NCI-H446 treated with DMSO at 0.1 percent for 48 hours (cell line): ENCODE results near the gene GATA2.

Experiments used
- DNase-seq: peaks from one replicate; lab custom pipeline; 2025; lab: John Stamatoyannopoulos, UW

GATA2 gene

GRCh38 chr3:128501431-128501830 lies 8.4 kb upstream of the GATA2 start:
- DNase-seq, result no peak

DNA sequence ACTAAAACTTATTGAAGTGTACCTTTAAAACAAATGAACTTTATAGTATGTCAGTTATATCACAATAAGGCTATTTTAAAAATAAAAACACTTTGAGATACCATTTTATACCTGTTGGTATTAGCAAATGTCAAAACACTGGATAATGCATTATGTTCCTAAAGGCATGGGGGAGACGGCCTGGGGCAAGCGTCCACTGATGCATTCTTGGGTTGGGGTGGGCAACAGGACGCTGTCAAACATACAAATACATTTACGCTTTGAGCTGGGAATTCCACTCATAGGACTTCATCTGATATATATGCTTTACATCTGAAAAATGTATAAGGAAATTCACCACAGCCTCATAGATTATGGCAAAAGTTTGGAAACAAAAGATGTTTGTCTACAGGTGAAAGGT lies 7.6 kb upstream of the GATA2 start:
- DNase-seq, result no peak

DNA sequence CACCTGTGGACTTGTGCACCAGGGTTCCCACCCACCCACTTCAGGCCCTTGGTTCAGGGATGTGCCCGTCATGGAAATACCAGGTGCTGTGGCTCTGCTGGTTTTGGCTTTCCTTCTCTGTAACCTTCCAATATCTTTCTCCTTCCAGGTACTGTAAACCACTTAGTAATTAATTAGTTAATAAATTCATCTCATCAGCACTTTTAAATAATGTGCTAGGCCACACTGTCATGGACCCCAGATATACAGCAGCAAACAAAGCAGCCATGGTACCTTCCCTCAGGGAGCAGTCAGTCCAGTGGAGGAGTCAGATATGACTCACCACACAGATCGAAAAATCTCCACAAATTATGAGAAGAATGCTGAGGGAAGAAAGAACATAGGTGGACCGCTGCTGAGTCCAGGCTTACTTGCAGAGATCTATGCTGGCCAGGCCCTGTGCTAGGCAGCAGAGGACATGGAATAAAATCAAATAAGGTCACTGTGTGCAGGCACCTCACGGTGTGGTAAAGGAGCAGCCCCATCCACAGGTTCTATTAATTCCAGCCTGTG lies 6.8 kb upstream of the GATA2 start:
- no peak for DNase-seq

- no peak for DNase-seq
These were observed 6.0 kb upstream of the GATA2 start for GRCh38 chr3:128498901-128499530.

- DNase-seq, result no peak
These were observed 5.2 kb upstream of the GATA2 start for GRCh38 chr3:128498127-128498626.

DNA sequence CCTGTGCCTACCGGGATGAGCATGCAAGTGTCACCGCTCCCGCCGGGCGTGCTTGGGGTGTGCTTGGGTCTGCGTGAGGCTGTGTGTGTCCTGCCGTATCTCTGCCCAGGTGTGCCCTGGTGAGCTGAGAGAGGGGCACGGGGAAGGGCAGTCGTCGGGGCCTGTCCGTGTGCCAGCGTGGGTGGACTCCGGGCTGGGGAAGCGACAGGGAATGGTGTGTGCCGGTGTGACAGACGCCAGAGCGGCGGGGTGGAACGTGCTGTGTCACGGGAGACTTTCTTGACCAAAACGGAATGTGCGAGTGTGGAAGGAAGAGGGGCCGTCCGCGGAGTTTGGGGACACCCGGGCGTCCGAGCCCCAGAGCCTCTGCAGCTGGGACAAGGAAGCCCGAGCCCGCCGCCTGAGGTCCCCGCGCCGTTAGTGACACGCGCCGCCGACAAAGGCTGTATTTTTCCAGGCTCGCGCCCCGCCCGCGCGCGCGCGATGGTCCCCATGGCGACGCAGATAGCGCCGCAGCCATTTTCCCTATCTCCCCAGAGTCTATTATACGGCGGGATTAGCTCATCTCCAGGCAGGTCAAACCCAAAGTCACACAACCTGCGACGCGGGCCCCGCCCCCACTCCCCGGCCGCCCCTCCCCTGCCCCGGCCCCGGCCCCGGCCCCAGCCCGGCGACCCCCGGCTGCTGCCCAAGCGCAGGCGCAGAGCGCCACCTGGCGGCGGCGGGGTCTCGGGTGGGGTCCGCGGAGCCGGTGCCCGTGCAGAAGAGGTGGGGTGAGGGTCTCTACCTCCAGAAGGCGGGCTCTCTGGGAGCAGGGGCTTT lies 4.5 kb upstream of the GATA2 start:
- peak; percentile 16 for DNase-seq

GRCh38 chr3:128496602-128497304 lies 3.8 kb upstream of the GATA2 start:
- DNase-seq, result no peak

DNA sequence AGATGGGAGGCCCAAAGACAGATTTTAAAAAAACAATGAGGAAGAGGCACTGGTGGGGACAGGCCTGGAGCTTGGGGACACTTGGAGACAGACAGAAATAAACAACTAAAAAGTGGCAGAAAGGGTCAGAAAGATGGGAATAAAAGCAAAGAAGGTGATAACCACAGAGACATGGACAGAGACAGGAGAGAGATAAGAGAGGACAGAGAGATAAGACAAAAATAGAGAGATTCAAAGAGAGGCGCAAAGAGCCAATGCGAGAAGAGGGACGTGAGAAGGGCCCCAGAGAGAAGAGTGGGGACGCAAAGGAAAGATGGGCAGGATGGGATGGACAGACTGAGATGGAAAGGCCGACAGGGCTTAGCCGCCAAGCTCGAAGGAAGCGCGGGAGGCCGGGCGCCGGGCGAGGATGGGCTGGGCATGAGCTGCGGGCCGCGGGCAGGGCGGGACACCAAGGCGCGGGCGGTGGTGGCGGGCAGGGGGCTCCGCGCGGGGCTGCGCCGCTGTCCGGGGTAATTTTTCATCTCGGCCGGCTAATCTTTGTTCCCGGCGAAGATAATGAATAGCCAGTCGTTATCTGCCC lies 3.1 kb upstream of the GATA2 start:
- DNase-seq, result no peak

- no peak for DNase-seq
These were observed 2.5 kb upstream of the GATA2 start for GRCh38 chr3:128495435-128495970.

DNA sequence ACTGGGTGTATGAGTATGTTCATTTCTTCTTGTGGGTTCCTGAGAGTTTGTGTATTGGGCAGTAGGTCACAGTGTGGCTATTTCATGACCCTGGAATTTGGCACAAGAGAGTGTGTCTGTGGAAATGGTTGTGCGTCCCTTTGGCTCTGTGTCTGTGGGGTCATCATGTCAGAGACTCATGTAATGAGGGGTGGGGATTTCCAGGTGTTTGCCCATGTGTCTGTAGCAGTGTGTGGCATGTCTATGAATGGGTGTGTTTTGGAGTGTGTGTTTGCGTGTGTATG lies 1.3 kb upstream of the GATA2 start:
- no peak for DNase-seq

DNA sequence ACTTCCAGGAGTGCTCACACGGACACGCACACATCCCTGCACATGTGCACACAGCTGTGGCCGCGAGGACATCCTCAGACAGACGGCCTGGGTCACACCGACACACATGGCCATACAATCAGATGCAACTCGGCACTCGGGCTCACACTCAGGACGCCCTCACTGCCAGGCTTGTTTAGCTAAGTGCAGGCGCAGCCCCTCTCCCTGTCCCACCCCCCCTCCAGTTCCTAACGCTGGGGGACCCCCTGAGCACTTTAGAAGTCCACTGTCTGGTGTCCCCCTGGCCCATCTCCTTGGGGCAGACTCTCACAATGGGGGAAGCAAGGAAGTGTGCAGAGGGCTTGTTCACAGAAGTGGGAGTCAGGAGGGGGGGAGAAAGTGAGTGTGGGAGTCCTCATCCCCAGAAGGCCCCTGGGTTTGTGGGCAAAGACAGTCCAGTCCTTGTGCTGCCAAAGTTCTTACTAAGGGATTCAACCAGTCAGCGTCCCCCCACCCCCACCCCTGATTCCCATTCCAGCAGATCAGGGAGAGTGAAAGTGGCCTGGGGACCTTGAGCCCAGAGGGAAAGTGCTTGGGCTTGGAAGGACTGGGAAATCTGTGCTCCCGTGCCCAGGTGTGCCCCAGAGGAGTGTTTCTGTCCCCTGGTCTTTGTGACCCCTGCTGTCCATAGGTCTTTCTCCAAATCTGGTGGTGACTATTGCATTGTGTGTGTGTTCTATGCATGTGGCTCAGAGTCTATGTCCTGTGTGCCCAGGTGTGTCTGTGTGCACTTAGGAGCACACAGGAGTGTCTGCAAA lies 767 bp upstream of the GATA2 start:
- DNase-seq, result no peak

GRCh38 chr3:128491941-128492670 lies 895 bp downstream of the GATA2 start:
- no peak for DNase-seq

DNA sequence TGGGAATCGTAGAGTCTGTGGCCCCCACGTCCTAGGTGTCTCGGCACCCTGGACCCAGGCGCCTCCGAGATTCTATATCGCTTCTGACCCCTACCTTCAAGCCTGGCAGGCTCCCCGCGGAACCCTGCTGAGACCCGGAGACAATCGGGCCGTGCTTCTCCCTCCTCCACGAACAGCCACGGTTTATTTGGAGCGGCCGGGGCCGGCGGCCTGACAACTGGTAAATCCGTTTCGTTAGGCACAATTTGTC lies 1.4 kb downstream of the GATA2 start:
- DNase-seq, result no peak

DNA sequence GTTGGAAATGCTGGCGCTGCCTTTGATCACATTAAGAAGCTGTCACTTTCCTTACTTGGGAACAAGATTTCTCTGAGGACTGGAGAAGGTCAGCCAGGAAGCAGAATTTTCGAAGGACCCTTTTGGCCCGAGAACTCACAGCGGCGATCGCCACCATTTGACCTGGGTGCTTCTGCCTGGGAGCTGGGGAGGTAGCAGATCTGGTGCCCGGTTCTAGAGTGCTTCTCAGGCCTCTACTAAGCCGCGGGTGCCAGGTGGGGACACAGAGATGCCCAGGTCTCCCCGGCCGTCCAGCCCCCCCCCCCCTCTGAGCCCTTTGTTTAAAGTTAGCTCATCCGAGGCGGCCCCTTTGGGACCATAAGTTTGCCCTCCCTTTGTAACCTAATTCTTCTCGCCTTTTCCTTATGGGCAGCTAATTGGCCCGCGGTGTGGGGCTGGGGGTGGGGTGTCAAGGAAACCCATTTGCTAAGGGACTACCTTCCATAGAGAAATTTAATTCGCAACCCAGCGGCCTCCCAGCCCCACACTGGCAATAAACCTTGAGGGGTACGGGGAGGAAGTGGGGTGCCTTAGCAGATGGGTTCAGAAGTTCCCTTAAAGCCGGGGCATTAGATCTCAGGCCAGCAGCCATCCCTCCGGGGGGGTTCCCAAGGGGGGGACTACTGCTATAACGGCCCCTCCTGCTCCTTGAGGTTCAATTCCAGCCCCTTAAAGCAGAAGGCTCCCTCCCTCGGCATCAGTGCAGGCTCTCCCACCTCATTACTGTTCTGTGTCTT lies 1.9 kb downstream of the GATA2 start:
- no peak for DNase-seq

DNA sequence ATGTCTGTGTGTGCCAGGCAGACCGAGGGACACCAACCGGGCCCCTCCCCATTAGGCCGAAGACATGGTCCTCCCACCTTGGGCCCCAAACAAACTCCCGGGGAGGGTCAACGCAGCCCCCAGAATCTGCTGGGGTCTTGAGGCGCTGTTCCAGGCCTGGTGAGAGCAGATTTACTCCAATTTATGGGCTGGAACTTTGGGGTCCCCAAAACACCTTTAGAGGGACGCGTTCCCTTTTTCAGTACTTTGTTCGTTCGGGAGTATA lies 2.4 kb downstream of the GATA2 start:
- DNase-seq, result no peak

DNA sequence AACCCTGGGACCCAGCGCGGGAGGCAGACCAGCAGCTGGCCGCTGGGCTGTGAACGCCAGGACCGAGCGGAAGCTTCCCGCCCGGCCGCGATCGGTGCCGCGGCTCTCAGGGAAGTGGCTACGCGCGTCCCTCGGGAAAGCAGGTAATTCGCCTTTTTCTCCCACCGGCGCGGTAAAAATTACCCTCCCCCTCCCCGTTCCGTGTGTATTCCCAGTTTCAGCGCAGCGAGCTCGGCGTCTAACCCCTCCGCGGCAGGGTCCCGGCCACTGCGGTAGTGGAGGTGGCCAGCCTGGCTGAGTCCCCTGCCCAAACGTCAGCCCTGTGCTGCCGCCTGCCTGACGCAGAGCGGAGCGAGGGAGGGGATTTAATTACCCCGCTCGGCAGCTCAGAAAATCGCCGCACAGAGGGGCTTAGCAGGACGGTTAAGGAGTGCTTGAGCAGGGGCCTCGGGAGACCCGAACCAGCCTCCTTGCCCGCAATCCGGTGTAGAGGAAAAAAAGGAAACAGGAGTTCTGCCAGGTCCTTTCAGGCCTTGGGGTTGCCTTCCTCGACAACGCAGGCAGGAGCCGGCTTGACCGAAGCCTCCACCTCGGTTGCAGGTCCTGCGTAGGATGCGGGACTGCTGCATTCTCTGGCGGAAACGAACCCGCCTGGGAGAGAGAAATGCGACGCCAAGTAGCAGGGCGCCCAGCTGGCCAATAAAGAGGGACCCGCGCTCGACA lies 2.9 kb downstream of the GATA2 start:
- DNase-seq, result no peak

GRCh38 chr3:128489674-128489926 lies 3.4 kb downstream of the GATA2 start:
- DNase-seq, result no peak

GRCh38 chr3:128488991-128489673 lies 3.9 kb downstream of the GATA2 start:
- peak; percentile 15 for DNase-seq

DNA sequence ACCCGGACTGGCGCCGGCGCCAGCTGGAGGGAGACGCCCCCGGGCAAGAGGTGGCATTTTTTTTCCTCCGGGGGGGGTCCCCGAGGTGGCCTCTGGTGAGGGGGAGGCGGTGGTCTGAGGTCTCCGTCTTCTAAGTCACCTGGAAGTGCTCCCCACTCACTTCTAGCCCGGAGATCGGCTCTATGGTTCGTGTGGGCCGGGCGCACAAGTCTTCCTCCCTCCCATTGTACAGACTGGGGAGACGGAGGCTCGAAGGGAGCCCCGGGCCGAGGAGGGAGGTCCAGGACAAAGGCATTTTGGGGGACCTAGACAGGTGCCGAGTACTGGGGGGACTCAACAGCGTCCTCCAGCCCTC lies 4.4 kb downstream of the GATA2 start:
- DNase-seq, result no peak
